Posterior vena cava (tissue), 2 donors: Measurements from ENCODE around the gene HNRNPH2. TPM values are rescaled to one million over a fixed set of nuclear protein-coding genes. Genes with fewer than 3 reads are reported as not detected.

Source experiments
- DNase-seq: peaks from one replicate; pipeline ENCODE4 v3.0.0-alpha.2; 2020; ENCODE audit warnings: low spot score
- intact Hi-C, 2 donors: fragments of 100-400 bp; cut with DNase I; formaldehyde crosslinking; loops; one replicate each; pipeline versions ENCODE4 v1.14.1 to v1.14.2; 2022 to 2023
- total RNA-seq, 2 donors: library from RNA; stranded (reverse); fragmentation: NEBNext Ultra II Directional; extraction: Animal tissue kit (Norgen Biotek cat#: 25700); gene quantifications; one replicate each; pipeline ENCODE4 v1.2.1, GENCODE V29; 2021
- donor health status: DM: yes; HTN: yes; CAD: no.
- donor health status: DM: yes; HTN: yes; CAD: no.

Gene HNRNPH2
- total RNA-seq, 2 donors from 2014 or later: 50.9 to 54.4 TPM

DNA sequence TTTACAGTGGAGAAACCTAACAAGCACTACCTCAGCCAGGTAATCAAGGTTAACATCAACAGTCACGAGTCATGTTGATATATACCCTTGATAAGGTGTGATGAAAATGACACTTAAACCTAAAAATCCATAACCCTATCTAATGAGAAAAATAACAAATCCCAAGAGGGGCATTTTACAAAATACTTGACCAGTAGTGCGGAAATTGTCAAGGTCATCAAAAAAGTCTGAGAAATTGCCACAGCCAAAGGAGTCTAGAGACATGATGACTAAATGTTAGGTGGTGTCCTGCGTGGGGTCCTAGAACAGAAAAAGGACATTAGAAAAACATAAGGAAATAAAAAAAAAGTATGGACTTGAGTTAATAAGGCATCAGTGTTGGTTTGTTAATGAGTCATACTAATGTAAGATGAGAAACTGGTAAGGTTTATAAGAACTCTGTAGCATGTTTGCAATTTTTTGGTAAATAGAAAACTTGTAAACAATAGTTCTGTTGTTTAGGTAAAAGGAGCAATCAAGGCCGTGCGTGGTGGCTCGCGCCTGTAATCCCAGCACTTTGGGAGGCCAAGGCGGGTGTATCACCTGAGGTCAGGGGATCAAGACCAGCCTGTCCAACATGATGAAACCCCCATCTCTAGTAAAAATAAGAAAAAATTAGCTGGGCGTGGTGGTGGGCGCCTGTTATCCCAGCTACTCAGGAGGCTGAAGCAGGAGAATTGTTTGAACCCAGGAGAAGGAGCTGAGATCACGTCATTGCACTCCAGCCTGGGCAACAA is 14.3 kb upstream of the HNRNPH2 start:
- intact Hi-C loops: no loop called here
- DNase-seq: no peak

DNA sequence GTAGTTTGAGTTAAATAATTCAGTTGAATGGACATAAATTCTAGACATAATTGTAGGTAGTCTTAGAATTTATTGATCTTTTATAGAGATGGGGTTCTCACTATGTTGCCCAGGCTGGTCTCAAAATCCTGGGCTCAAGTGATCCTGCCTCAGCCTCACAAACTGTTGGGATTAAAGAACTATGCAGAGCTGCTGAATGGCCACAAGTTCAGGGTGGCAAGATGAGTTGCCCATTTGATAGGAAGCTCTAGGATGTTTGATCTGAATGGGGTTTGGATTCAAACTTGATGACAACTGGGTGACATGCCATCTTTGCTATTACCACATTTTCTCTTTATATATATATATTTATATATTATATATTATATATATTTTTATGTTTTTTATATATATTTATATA is 13.7 kb upstream of the HNRNPH2 start:
- intact Hi-C loops: no loop called here
- no peak for DNase-seq

GRCh38 chrX:101395789-101396188 is 12.2 kb upstream of the HNRNPH2 start:
- DNase-seq: no peak

GRCh38 chrX:101397779-101398178 is 10.2 kb upstream of the HNRNPH2 start:
- intact Hi-C loops: no loop called here
- DNase-seq: no peak

More at GRCh38 chrX:101395789-101396188, 12.2 kb upstream of the HNRNPH2 start:
- intact Hi-C loops: no loop called here

DNA sequence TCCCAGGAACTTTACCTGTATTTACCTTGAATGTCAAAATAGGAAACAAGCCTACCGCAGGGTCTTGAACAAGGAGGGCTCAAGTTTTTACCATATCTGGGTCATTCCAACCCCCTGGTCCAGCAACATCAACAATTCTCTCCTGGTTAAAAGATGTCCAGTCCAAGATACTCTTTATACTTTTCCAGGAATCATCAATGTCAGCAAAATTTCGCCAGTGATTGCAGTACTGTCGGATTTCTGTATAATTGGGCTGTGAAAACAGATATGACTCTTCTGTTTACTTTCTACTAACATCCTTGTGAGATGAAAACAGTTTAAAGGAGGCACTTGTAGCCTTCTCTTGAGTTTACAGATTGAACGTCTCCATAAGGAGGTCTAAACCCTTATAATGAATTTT is 9.3 kb upstream of the HNRNPH2 start:
- intact Hi-C loops: no loop called here
- DNase-seq: no peak

DNA sequence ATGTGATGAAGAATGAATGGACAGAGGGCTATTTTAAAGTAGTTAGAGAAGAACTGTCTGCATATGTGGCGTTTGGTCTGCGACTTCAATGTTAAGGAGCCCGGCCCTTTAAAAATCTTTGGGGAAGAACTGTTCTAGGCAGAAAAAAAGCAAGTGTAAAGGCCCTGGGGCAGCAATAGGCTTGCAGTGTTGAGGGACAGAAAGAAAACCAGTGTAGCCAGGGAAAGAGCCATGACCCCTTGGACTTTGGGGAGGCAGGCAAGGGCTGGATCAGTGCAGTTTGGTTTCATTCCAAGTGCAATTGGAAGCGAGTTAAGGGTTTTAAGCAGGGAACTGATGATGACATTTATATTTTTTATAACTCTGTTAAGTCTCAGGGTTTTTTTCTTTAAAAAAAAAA is 8.2 kb upstream of the HNRNPH2 start:
- no peak for DNase-seq
- intact Hi-C loops: no loop called here

- no peak for DNase-seq
- intact Hi-C loops: no loop called here
These were observed 765 bp upstream of the HNRNPH2 start for GRCh38 chrX:101407167-101407747.

GRCh38 chrX:101408532-101408841 is 465 bp downstream of the HNRNPH2 start:
- intact Hi-C loops: no loop called here
- DNase-seq: no peak

- intact Hi-C loops: no loop called here
- DNase-seq: no peak
These were observed 1.0 kb downstream of the HNRNPH2 start for GRCh38 chrX:101409043-101409442.

DNA sequence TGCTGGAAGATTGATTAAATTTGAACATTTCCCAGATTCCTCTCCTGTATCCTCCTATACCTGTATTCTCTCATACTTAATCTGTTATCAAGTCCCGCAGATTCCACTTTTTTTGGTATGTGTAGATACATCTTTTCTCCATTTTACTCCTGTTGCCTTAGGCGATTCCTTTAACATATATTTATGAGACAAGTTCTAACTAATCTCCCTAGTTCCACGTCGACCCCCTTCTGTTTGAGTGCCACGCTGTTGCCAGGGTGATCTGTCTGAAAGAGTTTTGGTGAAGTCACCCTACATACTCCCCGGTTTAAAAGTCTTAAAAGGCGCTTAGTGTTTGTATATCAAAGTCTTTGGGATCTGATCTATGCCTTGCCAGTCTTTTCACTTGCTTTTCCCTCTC is 2.4 kb downstream of the HNRNPH2 start:
- intact Hi-C loops: no loop called here
- no peak for DNase-seq

DNA sequence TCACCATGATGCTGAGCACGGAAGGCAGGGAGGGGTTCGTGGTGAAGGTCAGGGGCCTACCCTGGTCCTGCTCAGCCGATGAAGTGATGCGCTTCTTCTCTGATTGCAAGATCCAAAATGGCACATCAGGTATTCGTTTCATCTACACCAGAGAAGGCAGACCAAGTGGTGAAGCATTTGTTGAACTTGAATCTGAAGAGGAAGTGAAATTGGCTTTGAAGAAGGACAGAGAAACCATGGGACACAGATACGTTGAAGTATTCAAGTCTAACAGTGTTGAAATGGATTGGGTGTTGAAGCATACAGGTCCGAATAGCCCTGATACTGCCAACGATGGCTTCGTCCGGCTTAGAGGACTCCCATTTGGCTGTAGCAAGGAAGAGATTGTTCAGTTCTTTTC is 4.0 kb downstream of the HNRNPH2 start:
- intact Hi-C loops: no loop called here
- DNase-seq: no peak

- intact Hi-C loops: no loop called here
- no peak for DNase-seq
These were observed 7.4 kb downstream of the HNRNPH2 start for GRCh38 chrX:101415180-101416145.

- intact Hi-C loops: no loop called here
These were observed 8.7 kb downstream of the HNRNPH2 start for GRCh38 chrX:101416691-101417090.

GRCh38 chrX:101417190-101417589 is 9.2 kb downstream of the HNRNPH2 start:
- intact Hi-C loops: no loop called here
- no peak for DNase-seq

More at GRCh38 chrX:101416691-101417090, 8.7 kb downstream of the HNRNPH2 start:
- no peak for DNase-seq

GRCh38 chrX:101417981-101418841 is 10.2 kb downstream of the HNRNPH2 start:
- intact Hi-C loops: no loop called here
- DNase-seq: peak; percentile 90

GRCh38 chrX:101419489-101419888 is 11.5 kb downstream of the HNRNPH2 start:
- intact Hi-C loops: no loop called here
- no peak for DNase-seq

- intact Hi-C loops: no loop called here
- DNase-seq: no peak
These were observed 19.9 kb downstream of the HNRNPH2 start for GRCh38 chrX:101427954-101428353.

GRCh38 chrX:101429934-101430333 is 21.9 kb downstream of the HNRNPH2 start:
- intact Hi-C loops: no loop called here
- DNase-seq: no peak

DNA sequence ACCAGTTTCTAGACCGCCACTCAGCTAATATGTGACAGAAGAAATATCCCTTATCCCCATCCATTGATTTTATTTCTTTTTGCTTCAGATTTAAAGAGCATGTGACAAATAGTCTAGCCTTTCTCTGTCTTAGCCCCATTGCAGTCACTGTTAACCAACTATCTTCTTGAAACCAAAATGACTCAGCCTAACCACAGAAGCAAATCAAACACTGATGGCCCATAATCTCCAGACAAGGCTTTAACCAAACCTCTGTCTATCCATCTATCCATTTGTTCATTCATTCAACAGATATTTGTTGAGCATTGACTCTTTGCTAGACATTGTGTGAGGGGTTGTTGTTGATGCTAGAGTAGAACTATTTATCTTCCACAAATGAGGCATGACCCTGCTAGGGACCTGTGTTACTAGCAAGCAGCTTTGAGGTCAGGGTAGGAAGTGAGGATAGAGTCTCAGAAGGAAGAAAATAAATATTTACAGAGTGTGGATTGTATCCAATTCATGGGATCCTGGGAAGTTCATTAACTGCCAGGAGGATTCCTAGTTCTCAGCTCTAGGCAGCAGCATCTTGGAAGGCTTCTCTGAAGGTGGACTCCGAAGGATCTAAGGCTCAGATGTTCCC is 22.5 kb downstream of the HNRNPH2 start:
- intact Hi-C loops: no loop called here
- no peak for DNase-seq
